ENCODE data around the gene PPARG.

PPARG gene

DNA sequence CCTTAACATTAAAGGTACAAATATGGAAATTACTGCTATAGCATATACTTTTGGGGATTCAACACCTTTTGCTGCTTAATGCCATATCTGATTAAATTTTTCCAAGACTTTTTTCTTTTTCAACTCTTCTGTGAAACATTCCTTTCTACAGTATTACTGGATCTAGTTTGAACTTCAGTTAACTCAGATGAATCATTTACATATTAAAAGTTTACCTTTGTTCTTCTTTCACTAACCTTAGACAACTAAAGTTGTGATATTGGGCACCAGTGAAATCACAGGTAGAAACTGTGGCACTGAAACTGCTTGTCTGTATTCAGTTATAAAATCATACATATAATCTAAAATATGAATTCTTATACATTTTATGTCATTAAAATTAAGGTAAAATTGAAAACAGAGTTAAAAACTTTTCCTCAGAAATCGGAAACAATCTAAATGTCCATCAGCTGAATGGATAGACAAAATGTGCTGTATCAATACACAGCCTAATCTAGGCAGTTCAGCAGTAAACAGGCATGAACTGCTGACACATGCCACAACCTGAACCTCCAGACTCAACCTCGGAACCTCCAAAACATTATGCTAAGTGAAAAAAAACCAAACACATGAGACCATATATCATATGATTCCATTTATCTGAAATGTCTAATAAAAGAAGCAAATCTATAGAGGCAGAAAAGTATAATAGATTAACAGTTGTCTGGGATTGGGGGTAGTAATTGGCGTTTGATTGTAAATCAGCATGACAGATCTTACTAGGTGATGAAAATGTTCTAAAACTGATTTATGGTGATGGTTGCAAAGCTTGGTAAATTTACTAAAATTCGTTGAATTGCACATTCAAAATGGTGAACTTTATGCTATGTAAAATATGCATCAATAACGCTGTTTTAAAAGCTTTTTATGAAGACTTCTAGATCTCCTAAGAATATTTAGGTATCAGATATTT lies 50.0 kb downstream of the PPARG start:
- Histone ChIP-seq H4K20me1 (ENCODE audit: insufficient read depth, low read length) (no peaks in the 10 kb centered on the region), H3K27ac (ENCODE audit: low read depth, low read length, poor library complexity, severe bottlenecking) (no peak overlapping the region), H3K4me2 (ENCODE audit: low read length) (no peak overlapping the region), H3K9me3 (ENCODE audit: low read length) (no peaks in the 10 kb centered on the region), H3K4me1 (ENCODE audit: insufficient read depth, low read length, severe bottlenecking) (no peaks in the 10 kb centered on the region), H2AFZ (ENCODE audit: low read length) (no peak overlapping the region), H3K9me2 (ENCODE audit: low read depth, low read length) (no peaks in the 10 kb centered on the region), H3K36me3 (ENCODE audit: insufficient read depth, low read length) (no peaks in the 10 kb centered on the region), H3K9ac (ENCODE audit: low read length) (no peak overlapping the region), H3K27me3 (ENCODE audit: insufficient read depth, low read length) (no peaks in the 10 kb centered on the region), H3K79me2 (ENCODE audit: insufficient read depth, low read length) (no peaks in the 10 kb centered on the region), H3F3A (ENCODE audit: insufficient read depth, low read length) (no peaks in the 10 kb centered on the region), H3K4me3 (ENCODE audit: low read depth, low read length, poor library complexity, severe bottlenecking) (no peak overlapping the region)
- TF ChIP-seq EZH2 (IDR thresholded peaks at IDR 0.05; ENCODE audit: borderline replicate concordance, low read length): no peak
- TF ChIP-seq, protein P1, sequence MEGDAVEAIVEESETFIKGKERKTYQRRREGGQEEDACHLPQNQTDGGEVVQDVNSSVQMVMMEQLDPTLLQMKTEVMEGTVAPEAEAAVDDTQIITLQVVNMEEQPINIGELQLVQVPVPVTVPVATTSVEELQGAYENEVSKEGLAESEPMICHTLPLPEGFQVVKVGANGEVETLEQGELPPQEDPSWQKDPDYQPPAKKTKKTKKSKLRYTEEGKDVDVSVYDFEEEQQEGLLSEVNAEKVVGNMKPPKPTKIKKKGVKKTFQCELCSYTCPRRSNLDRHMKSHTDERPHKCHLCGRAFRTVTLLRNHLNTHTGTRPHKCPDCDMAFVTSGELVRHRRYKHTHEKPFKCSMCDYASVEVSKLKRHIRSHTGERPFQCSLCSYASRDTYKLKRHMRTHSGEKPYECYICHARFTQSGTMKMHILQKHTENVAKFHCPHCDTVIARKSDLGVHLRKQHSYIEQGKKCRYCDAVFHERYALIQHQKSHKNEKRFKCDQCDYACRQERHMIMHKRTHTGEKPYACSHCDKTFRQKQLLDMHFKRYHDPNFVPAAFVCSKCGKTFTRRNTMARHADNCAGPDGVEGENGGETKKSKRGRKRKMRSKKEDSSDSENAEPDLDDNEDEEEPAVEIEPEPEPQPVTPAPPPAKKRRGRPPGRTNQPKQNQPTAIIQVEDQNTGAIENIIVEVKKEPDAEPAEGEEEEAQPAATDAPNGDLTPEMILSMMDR (IDR thresholded peaks at IDR 0.05; ENCODE audit: low read length): no peak

DNA sequence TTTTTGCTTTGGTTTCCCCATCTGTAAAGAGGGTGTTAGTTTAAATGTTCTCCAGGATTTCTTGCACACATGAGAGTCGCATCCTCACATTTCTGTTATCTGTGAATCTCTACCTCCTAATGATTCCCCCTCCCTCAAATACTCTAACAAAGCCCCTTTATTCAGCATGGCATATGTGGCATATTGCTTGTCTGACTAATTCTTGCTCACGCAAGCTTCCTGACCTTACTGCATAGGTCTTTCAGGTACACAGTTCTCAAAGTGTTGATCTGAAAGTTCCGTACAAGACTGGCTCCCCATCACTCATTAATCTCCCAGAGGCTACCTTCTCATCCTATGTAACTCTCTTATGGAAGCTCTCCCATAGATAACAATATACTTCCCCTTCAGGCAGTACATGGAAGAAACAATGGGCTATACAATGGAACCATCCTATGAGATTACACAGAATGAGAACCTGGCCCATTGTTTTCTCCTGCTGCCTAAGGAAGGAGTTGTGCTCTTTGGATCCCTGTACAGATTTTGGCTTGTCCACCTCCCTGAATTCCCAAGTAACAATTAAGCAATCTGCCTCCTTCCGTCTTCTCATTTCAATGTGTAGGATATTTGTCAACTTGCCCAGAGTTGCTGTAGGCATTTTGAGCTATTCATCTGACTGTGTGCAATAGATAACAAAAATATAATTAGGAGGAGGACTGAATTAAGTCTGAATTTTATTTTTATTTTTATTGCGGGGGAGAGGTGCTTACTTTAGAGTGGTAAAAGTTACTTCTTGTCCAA lies 51.0 kb downstream of the PPARG start:
- Histone ChIP-seq H3K4me1 (ENCODE audit: insufficient read depth, low read length, severe bottlenecking) (no peaks in the 10 kb centered on the region), H3K4me2 (ENCODE audit: low read length) (no peak overlapping the region), H4K20me1 (ENCODE audit: insufficient read depth, low read length) (no peaks in the 10 kb centered on the region), H3K27me3 (ENCODE audit: insufficient read depth, low read length) (no peaks in the 10 kb centered on the region), H3K9me3 (ENCODE audit: low read length) (no peaks in the 10 kb centered on the region), H3K9me2 (ENCODE audit: low read depth, low read length) (no peaks in the 10 kb centered on the region), H3K27ac (ENCODE audit: low read depth, low read length, poor library complexity, severe bottlenecking) (no peak overlapping the region), H3K9ac (ENCODE audit: low read length) (no peak overlapping the region), H3K4me3 (ENCODE audit: low read depth, low read length, poor library complexity, severe bottlenecking) (no peak overlapping the region), H2AFZ (ENCODE audit: low read length) (no peak overlapping the region), H3K79me2 (ENCODE audit: insufficient read depth, low read length) (no peaks in the 10 kb centered on the region), H3K36me3 (ENCODE audit: insufficient read depth, low read length) (no peaks in the 10 kb centered on the region), H3F3A (ENCODE audit: insufficient read depth, low read length) (no peaks in the 10 kb centered on the region)
- TF ChIP-seq, protein P1 (IDR thresholded peaks at IDR 0.05; ENCODE audit: low read length): no peak
- TF ChIP-seq EZH2 (IDR thresholded peaks at IDR 0.05; ENCODE audit: borderline replicate concordance, low read length): no peak

DNA sequence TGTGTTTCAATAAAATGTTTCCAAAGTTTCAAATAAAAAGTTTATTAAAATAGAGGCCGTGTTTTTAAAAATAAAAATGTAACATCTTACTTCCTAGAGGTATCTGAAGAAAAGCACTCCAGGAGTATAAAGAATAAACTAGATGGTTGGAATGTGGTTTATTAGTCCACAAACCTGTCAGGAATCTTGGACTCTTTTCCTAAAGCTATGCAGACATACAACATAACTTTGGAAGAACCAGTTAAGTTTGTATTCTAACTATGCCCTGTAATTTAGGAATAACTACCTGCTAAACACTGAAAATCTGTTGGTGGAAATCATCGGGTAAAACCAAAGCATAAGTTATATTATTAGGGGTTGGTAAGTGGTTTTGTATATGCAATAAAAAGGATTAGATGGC lies 51.6 kb downstream of the PPARG start:
- Histone ChIP-seq H2AFZ (ENCODE audit: low read length) (no peak overlapping the region), H3K4me1 (ENCODE audit: insufficient read depth, low read length, severe bottlenecking) (no peaks in the 10 kb centered on the region), H3K27me3 (ENCODE audit: insufficient read depth, low read length) (no peaks in the 10 kb centered on the region), H3K4me3 (ENCODE audit: low read depth, low read length, poor library complexity, severe bottlenecking) (no peak overlapping the region), H3F3A (ENCODE audit: insufficient read depth, low read length) (no peaks in the 10 kb centered on the region), H3K4me2 (ENCODE audit: low read length) (no peak overlapping the region), H3K27ac (ENCODE audit: low read depth, low read length, poor library complexity, severe bottlenecking) (no peak overlapping the region), H3K9me2 (ENCODE audit: low read depth, low read length) (no peaks in the 10 kb centered on the region), H4K20me1 (ENCODE audit: insufficient read depth, low read length) (no peaks in the 10 kb centered on the region), H3K36me3 (ENCODE audit: insufficient read depth, low read length) (no peaks in the 10 kb centered on the region), H3K9me3 (ENCODE audit: low read length) (no peaks in the 10 kb centered on the region), H3K9ac (ENCODE audit: low read length) (no peak overlapping the region), H3K79me2 (ENCODE audit: insufficient read depth, low read length) (no peaks in the 10 kb centered on the region)
- TF ChIP-seq, protein P1 (IDR thresholded peaks at IDR 0.05; ENCODE audit: low read length): no peak
